ENCODE results near the gene SEMA4C.

DNA sequence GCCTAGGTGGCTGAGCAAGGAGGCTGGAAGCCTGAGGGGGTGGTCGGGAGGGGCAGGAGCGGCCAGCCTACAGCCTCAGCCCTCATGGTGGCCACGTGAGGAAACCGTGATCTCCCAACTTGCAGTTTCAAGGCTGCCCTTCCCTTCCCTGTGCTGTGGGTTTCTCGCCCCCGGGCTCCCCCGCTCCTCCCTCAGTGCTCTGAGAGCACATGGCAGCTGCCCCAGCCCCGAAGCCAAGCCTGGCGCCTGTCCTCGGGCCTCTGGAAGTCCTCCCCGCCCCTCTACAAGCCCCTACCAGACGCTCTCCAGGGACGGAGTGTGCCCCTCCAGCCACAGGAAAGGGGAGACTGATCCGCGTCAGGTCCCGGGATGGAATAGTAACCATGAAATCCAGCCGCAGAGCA, 25.5 kb downstream of the SEMA4C start:
- TF ChIP-seq POLR2A (IDR thresholded peaks at IDR 0.05; ENCODE audit: low read depth) = no peak
- TF ChIP-seq POLR2AphosphoS5 (IDR thresholded peaks at IDR 0.05) = no peak
- TF ChIP-seq, protein P1, sequence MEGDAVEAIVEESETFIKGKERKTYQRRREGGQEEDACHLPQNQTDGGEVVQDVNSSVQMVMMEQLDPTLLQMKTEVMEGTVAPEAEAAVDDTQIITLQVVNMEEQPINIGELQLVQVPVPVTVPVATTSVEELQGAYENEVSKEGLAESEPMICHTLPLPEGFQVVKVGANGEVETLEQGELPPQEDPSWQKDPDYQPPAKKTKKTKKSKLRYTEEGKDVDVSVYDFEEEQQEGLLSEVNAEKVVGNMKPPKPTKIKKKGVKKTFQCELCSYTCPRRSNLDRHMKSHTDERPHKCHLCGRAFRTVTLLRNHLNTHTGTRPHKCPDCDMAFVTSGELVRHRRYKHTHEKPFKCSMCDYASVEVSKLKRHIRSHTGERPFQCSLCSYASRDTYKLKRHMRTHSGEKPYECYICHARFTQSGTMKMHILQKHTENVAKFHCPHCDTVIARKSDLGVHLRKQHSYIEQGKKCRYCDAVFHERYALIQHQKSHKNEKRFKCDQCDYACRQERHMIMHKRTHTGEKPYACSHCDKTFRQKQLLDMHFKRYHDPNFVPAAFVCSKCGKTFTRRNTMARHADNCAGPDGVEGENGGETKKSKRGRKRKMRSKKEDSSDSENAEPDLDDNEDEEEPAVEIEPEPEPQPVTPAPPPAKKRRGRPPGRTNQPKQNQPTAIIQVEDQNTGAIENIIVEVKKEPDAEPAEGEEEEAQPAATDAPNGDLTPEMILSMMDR (IDR thresholded peaks at IDR 0.05) = no peak
- no peak for TF ChIP-seq EP300 (IDR thresholded peaks at IDR 0.05)
